Karpas-422 (cell line): ENCODE results near the gene YWHAH. TPM values are rescaled to one million over a fixed set of nuclear protein-coding genes. Genes with fewer than 3 reads are reported as not detected.
"Not testable (repeated sequence)": the region's sequence is repeated elsewhere in the genome, so short reads cannot be mapped to it uniquely, and the experiment has no call there.

ENCODE experiments used
- DNase-seq: peaks from one replicate; pipeline ENCODE4 v3.0.0-alpha.2; 2015
- H2AFZ ChIP-seq: fragments of 200-600 bp; sonication (generic); 2 replicates; pipeline ENCODE4 v1.6.1; 2014; ENCODE audit warnings: antibody characterized with exemption, low read length, mixed read lengths
- H3K27ac ChIP-seq: fragments of 200-600 bp; sonication (generic); 2 replicates; pipeline ENCODE4 v1.5.1; 2014; ENCODE audit warnings: mild to moderate bottlenecking, low read length, moderate library complexity
- H3K27me3 ChIP-seq: fragments of 200-600 bp; sonication (generic); 2 replicates; pipeline ENCODE4 v1.6.1; 2014; ENCODE audit warnings: low read length, mixed read lengths
- H3K36me3 ChIP-seq: fragments of 200-600 bp; sonication (generic); 2 replicates; pipeline ENCODE4 v1.6.1; 2014; ENCODE audit warnings: low read length, mixed read lengths; ENCODE audit not compliant: insufficient read depth
- H3K4me1 ChIP-seq: fragments of 200-600 bp; sonication (generic); 2 replicates; pipeline ENCODE4 v1.6.1; 2014; ENCODE audit warnings: mild to moderate bottlenecking, low read length, mixed read lengths
- H3K4me2 ChIP-seq: fragments of 200-600 bp; sonication (generic); 2 replicates; pipeline ENCODE4 v1.6.1; 2014; ENCODE audit warnings: low read length, low read depth, mild to moderate bottlenecking; ENCODE audit not compliant: poor library complexity, severe bottlenecking
- H3K4me3 ChIP-seq: fragments of 200-600 bp; sonication (generic); 2 replicates; pipeline ENCODE4 v1.5.1; 2014; ENCODE audit warnings: mild to moderate bottlenecking, antibody characterized with exemption, low read length, mixed read lengths
- H3K79me2 ChIP-seq: fragments of 200-600 bp; sonication (generic); 2 replicates; pipeline ENCODE4 v1.6.1; 2014; ENCODE audit warnings: mild to moderate bottlenecking, low read length, mixed read lengths
- H3K9ac ChIP-seq: fragments of 200-600 bp; sonication (generic); 2 replicates; pipeline ENCODE4 v1.6.0; 2014; ENCODE audit warnings: low read length
- H3K9me2 ChIP-seq: fragments of 200-600 bp; sonication (generic), shearing (Covaris generic); replicated peaks from 2 replicates; pipeline ENCODE4 v1.6.0; 2014; ENCODE audit warnings: mild to moderate bottlenecking, low read length, moderate library complexity; ENCODE audit not compliant: insufficient read depth
- H3K9me3 ChIP-seq: fragments of 300-700, 200-600 bp; sonication (generic); 2 replicates; pipeline ENCODE4 v1.6.1; 2014; ENCODE audit warnings: low read length, mixed read lengths
- H4K20me1 ChIP-seq: fragments of 200-600 bp; sonication (generic); 2 replicates; pipeline ENCODE4 v1.6.1; 2014; ENCODE audit warnings: mild to moderate bottlenecking, antibody characterized with exemption, low read length, low read depth; ENCODE audit not compliant: insufficient read depth
- total RNA-seq: library from RNA; depleted of rRNA; stranded (reverse); fragments of >200 nt; shearing (Covaris generic); gene quantifications from 2 replicates; pipeline ENCODE4 v1.2.3, GENCODE V29; 2014; ENCODE audit warnings: low replicate concordance

Gene YWHAH
- total RNA-seq, 1 experiment from 2014 or later: 51.7 TPM

- Histone ChIP-seq H3K36me3 (no peaks in the 10 kb centered on the region), H3K4me2 (peak overlapping the region; percentile 80), H3K4me1 (peaks cover 11% of the 10 kb centered on the region), H3K9ac (peak overlapping the region; percentile 47), H2AFZ (peak overlapping the region; percentile 74; the same call in 1 of the 2 replicates), H3K9me2 (no peaks in the 10 kb centered on the region), H3K79me2 (no peaks in the 10 kb centered on the region), H4K20me1 (no peaks in the 10 kb centered on the region), H3K27me3 (no peaks in the 10 kb centered on the region), H3K9me3 (no peaks in the 10 kb centered on the region), H3K4me3 (peak overlapping the region; percentile 61), H3K27ac (no peak overlapping the region)
- peak; percentile 84 for DNase-seq
Measured at GRCh38 chr22:31969789-31970489, 25.6 kb downstream of the YWHAH start.

DNA sequence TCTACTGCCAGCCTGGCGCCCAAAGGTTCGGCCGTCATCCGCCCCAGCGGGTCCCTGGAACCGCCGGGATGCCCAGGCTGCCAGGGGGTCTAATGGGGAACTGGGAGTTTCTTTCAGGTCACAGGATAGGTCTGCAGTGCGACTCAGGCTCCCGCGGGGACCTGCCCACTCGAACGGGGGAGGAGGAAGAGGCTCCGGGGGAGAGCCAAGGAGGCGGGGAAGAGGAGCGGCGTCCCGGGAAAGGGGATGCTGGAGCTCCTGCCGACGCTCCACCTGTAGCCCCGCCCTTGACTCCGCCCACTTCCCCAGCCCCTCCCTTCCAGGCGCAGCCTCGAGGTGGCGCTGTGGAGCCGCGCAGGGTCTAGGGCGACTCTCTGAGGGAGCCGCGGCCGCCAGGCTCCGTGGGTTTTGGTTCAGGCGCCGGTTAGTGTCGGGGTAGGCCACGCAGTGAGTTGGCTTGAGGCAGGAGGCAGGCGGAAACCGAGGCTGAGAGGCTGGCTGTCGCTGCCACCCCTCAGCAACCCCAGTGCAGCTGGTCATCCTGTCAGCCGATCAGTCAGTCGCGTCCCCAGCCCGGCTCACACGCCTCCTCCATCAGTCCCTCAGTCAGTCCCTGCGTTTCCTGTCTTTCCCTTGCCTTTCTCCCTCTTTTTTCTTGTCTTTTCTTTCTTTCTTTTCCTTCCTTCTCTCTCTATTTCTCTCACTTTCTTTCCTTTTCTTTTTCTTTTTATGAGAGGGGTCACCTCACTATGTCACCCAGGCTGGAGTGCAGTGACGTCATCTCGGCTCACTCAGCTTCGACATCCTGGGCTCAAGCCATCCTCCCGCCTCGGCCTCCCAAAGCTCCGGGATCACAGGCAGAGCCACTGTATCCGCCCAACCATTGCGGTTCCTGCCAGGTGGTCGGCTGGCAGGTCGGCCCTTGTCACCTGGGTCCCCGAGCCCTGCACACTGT is 26.4 kb downstream of the YWHAH start:
- H3K9ac ChIP-seq: peak overlapping the region; percentile 47
- H2AFZ ChIP-seq: peak overlapping the region; percentile 74; the same call in 1 of the 2 replicates
- H3K79me2 ChIP-seq: no peaks in the 10 kb centered on the region
- no peaks in the 10 kb centered on the region for H4K20me1 ChIP-seq
- H3K4me3 ChIP-seq: peak overlapping the region; percentile 61
- H3K4me2 ChIP-seq: peak overlapping the region; percentile 80
- no peaks in the 10 kb centered on the region for H3K9me2 ChIP-seq
- H3K27ac ChIP-seq: no peak overlapping the region
- DNase-seq: peak; percentile 91
- H3K4me1 ChIP-seq: peaks cover 11% of the 10 kb centered on the region
- no peaks in the 10 kb centered on the region for H3K27me3 ChIP-seq
- no peaks in the 10 kb centered on the region for H3K36me3 ChIP-seq
- H3K9me3 ChIP-seq: no peaks in the 10 kb centered on the region

- Histone ChIP-seq H3K36me3 (no peaks in the 10 kb centered on the region), H3K27ac (no peak overlapping the region), H3K9me3 (no peaks in the 10 kb centered on the region), H3K4me1 (peaks cover 11% of the 10 kb centered on the region), H3K79me2 (no peaks in the 10 kb centered on the region), H2AFZ (no peak overlapping the region), H3K4me2 (no peak overlapping the region), H3K9ac (no peak overlapping the region), H4K20me1 (no peaks in the 10 kb centered on the region), H3K27me3 (no peaks in the 10 kb centered on the region), H3K9me2 (no peaks in the 10 kb centered on the region), H3K4me3 (no peak overlapping the region)
- DNase-seq: no peak
Measured at GRCh38 chr22:31972180-31972579, 27.8 kb downstream of the YWHAH start.

DNA sequence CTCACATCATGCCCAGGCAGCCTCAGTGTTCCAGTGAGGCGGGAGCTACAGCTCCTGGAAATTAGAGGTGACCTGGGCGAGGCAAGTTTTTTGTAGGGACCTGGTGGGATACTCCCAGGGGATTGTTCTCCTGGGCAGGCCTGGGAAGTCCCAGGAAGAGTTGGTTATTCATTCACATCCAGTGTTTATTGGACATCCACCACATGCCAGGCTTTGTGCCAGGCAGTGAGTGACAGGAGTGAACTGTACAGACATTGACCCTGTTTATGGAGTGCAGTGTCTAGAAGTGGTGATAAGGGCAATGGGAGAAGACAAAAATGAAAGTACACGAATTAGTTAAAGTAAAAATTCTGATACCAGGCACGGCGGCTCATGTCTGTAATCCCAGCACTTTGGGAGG is 29.4 kb downstream of the YWHAH start:
- Histone ChIP-seq H3K36me3 (no peaks in the 10 kb centered on the region), H3K79me2 (no peaks in the 10 kb centered on the region), H3K27ac (no peak overlapping the region), H3K9ac (no peak overlapping the region), H3K27me3 (no peaks in the 10 kb centered on the region), H2AFZ (no peak overlapping the region), H3K9me2 (no peaks in the 10 kb centered on the region), H4K20me1 (no peaks in the 10 kb centered on the region), H3K9me3 (no peaks in the 10 kb centered on the region), H3K4me1 (peaks cover 26% of the 10 kb centered on the region), H3K4me3 (no peak overlapping the region), H3K4me2 (no peak overlapping the region)
- no peak for DNase-seq

GRCh38 chr22:31977141-31977841 is 33.0 kb downstream of the YWHAH start:
- Histone ChIP-seq H3K27me3 (no peaks in the 10 kb centered on the region), H4K20me1 (no peaks in the 10 kb centered on the region), H3K4me2 (peak overlapping the region; percentile 58), H3K9ac (no peak overlapping the region), H2AFZ (no peak overlapping the region), H3K4me1 (peaks cover 16% of the 10 kb centered on the region), H3K79me2 (no peaks in the 10 kb centered on the region), H3K36me3 (no peaks in the 10 kb centered on the region), H3K4me3 (no peak overlapping the region), H3K9me3 (no peaks in the 10 kb centered on the region), H3K27ac (no peak overlapping the region), H3K9me2 (no peaks in the 10 kb centered on the region)
- DNase-seq: peak; percentile 94

DNA sequence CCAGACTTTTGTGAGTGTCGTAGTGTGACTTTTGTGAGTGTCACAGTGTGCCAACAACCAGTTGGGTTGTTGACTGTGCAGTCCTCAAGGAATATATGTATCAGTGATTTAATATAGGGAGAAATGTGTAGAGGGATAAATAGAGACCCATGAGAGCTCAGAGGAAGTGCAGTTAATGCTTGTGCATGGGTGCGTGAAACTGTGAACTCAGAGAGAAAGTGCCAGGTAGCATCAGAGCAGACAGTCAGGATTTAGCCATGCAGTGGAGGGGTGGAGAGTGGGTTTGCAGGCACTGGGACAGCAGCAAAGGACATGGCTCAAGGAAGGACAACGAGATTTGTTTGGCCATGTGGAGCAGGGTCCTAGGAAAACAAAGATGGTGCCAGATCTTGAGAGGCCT is 33.6 kb downstream of the YWHAH start:
- H3K27ac ChIP-seq: no peak overlapping the region
- no peaks in the 10 kb centered on the region for H3K9me2 ChIP-seq
- peak overlapping the region; percentile 22; the same call in 1 of the 2 replicates for H3K9ac ChIP-seq
- DNase-seq: peak; percentile 70
- H3K79me2 ChIP-seq: no peaks in the 10 kb centered on the region
- peaks cover 16% of the 10 kb centered on the region for H3K4me1 ChIP-seq
- peak overlapping the region; percentile 58 for H3K4me2 ChIP-seq
- H4K20me1 ChIP-seq: no peaks in the 10 kb centered on the region
- H3K36me3 ChIP-seq: no peaks in the 10 kb centered on the region
- H2AFZ ChIP-seq: no peak overlapping the region
- H3K9me3 ChIP-seq: no peaks in the 10 kb centered on the region
- peak overlapping the region; percentile 38; the same call in 1 of the 2 replicates for H3K4me3 ChIP-seq
- no peaks in the 10 kb centered on the region for H3K27me3 ChIP-seq

GRCh38 chr22:31980628-31981027 is 36.3 kb downstream of the YWHAH start:
- Histone ChIP-seq H3K36me3 (no peaks in the 10 kb centered on the region), H3K4me3 (no peak overlapping the region), H3K9ac (no peak overlapping the region), H3K4me1 (peaks cover 19% of the 10 kb centered on the region), H3K27ac (no peak overlapping the region), H3K79me2 (no peaks in the 10 kb centered on the region), H2AFZ (no peak overlapping the region), H3K27me3 (no peaks in the 10 kb centered on the region), H4K20me1 (no peaks in the 10 kb centered on the region), H3K4me2 (no peak overlapping the region), H3K9me2 (no peaks in the 10 kb centered on the region), H3K9me3 (no peaks in the 10 kb centered on the region)
- DNase-seq: no peak

DNA sequence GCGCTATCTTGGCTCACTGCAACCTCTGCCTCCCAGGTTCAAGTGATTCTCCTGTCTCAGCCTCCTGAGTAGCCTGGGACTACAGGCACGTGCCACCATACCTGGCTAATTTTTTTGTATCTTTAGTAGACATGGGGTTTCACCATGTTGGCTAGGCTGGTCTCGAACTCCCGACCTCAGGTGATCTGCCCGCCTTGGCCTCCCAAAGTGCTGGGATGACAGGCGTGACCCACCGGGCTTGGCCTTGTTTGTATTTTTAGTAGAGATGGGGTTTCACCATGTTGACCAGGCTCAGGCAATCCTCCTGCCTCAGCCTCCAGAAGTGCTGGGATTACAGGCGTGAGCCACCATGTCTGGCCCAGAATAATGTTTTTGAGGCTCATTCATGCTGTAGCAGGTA is 37.6 kb downstream of the YWHAH start:
- not testable (repeated sequence) for H3K27me3 ChIP-seq, H3K9me3 ChIP-seq, H3K4me2 ChIP-seq, H3K4me3 ChIP-seq, H3K36me3 ChIP-seq, H3K79me2 ChIP-seq, H4K20me1 ChIP-seq, H2AFZ ChIP-seq, H3K9ac ChIP-seq, H3K27ac ChIP-seq, DNase-seq, H3K9me2 ChIP-seq
- peaks cover 19% of the 10 kb centered on the region for H3K4me1 ChIP-seq
